OCI-M2 (cell line): ENCODE measurements around the gene KLHL26.

Source experiments
- DNase-seq: peaks from one replicate; lab custom pipeline; 2025; ENCODE audit not compliant: unreplicated experiment; lab: John Stamatoyannopoulos, UW

The KLHL26 gene

GRCh38 chr19:18646535-18647370 lies 9.9 kb downstream of the KLHL26 start:
- no peak for DNase-seq

DNA sequence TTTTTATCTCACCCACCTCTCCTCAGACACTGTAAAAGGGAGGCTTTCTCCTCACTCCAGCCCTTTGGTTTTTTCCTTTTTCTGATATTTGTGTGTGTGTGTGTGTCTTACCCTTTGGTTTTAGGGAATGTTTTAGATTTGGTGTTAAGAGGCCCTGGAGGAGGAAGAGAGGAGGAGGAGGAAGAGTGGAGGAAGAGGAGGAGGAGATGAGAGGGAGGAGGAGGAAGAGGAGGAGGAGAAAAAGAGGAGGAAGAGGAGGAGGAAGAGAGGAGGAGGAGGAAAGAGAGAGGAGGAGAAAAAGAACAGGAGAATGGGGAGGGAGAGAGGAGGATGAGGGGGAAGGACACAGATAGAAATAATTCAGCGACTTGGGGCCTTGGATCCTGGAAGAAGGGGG lies 10.5 kb downstream of the KLHL26 start:
- no peak for DNase-seq

GRCh38 chr19:18647807-18648206 lies 11.0 kb downstream of the KLHL26 start:
- DNase-seq, result no peak

DNA sequence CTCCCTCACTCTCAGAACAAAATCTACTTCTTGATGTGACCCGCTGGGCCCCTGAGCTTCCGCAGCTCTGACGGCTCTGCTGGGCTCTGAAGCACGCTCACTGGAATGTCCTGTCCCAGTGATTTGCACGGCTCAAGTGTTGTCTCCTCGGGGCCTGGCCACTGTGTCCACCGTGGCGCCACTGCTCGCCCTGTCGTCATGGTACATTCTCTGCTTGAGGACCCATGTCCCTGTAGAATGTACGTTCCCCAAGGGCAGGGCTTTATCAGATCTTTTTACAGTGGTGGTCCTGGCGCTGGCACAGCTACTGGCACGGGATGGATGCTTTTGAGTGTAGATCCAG lies 12.1 kb downstream of the KLHL26 start:
- DNase-seq, result no peak

DNA sequence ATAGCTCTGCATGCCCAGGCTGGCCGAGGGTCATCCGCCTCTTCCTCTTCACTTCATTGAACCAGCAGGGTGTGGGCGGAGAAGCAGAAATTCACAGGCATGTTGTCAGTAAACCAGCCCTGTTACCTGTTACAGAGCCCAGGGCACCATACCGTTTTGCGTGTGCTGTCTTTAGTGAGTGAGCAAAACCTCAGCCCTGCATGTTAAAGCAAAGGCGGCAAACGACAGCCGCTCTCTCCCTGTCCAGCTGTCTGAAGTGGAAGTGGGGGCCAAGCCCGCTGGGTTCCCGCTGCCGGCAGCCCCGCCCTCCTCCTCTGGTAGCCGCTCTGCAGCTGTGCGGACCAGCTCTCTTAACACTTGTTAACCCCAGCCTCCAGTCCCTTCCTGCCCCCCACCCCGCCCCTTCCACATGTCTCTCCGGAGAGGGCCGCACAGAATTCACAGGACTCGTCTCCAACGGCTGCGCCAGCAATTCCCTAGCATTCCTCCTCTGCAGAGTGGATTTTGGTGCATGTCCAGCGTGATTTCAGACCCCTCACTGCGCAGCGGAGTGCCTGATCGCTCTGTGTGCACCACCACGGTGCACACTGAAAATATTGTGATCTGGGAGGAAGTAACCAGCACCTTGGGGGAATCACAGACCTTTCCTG lies 12.7 kb downstream of the KLHL26 start:
- DNase-seq, result no peak

GRCh38 chr19:18650021-18650390 lies 13.2 kb downstream of the KLHL26 start:
- no peak for DNase-seq

DNA sequence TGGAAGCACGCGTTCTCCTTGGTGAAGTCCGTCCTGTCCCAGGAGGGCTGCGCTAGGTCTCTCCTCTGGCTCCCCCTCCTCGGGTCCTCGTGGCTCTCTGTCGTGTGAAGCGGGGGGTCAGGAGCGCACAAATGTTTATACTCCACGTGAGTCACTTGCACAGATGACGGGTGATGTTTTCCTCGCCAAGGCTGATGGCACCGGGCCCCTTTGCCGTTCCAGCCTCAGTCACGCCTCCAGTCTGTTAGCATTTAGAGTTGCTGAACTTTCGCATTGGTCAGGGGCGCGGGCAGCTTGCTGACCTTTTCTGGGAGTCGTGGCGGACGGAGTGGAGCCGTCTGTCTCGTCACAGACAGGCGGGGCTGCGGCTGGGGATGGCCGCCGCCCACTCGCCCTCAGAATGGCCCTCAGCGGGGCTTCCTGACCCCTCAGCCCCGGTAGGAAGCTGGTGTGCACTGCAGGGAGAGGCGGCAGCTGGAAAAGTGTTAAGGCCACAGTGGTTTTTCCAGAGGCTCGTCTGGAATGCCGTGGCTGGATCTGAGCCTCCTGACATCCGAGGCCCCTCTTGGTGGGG lies 13.7 kb downstream of the KLHL26 start:
- DNase-seq, result no peak

DNA sequence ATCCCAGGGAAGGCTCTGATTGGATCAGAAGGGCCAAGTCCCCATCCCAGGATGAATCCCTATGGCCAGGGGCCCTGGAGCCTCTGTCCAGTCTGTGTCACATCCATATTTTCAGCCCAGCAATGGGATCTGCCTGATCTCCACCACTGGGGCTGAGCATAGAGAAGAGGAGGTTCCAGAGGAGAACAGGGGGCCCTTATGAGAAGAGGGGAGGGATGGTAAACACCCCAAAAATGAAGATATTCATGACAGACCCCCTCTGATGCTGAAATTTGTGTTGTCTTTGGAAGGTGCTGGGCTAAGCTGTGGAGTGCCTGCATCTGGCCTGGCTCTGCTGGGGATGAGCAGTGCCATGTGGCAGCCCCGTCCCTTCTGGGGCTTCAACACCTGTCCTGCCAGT lies 14.5 kb downstream of the KLHL26 start:
- DNase-seq, result no peak

GRCh38 chr19:18651733-18652132 lies 14.9 kb downstream of the KLHL26 start:
- DNase-seq, result no peak

GRCh38 chr19:18653853-18654252 lies 17.0 kb downstream of the KLHL26 start:
- DNase-seq, result no peak

DNA sequence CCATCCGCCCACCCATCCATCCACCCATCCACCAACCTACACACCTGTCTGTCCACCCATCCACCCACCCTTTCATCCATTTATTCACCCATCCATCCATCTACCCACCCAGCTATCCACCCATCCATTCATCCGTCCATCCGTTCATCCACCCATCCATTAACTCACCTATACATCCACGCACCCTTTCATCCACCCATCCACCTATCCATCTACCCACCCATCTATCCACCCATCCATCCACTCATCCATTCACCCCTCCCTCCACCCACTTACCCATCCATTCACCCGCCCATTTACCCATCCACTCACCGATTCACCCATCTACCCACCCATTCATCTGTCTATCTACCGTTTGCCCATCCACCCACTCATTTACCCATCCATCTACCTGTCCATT lies 17.6 kb downstream of the KLHL26 start:
- DNase-seq, result no peak

DNA sequence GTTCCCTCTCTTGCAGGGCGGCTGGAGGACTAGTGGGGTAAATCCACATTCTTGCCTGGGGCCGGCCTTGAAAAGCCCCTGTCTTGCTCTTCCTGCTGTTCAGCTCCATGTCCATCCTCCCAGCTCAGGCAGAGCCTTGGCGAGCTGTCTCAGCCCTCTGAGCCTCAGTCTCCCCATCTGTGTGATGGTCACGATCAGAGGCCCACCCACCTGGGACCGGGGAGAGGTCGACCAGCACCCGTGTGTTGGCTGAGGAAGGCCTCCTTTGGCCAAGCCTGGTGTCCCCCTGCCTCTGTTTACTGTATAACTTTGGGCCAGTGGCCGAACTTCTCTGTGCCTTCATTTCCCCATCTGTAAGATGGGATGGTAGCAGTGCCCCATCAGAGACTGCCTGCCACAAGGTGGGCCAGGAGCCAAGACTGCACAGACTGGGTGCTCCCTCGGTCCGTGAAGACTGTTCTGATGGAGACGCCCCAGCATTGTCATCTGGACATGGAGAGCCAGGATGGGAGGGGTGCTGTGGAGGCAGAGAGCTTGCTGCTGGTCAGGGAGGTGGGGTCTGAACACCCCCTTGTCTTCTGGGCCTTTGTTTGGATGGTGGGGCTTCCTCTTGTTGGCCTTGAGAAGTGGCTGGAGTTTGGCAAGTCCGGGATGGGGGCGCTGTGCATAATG lies 18.5 kb downstream of the KLHL26 start:
- no peak for DNase-seq

- DNase-seq, result no peak
Observed at GRCh38 chr19:18656337-18657086, 19.7 kb downstream of the KLHL26 start.

DNA sequence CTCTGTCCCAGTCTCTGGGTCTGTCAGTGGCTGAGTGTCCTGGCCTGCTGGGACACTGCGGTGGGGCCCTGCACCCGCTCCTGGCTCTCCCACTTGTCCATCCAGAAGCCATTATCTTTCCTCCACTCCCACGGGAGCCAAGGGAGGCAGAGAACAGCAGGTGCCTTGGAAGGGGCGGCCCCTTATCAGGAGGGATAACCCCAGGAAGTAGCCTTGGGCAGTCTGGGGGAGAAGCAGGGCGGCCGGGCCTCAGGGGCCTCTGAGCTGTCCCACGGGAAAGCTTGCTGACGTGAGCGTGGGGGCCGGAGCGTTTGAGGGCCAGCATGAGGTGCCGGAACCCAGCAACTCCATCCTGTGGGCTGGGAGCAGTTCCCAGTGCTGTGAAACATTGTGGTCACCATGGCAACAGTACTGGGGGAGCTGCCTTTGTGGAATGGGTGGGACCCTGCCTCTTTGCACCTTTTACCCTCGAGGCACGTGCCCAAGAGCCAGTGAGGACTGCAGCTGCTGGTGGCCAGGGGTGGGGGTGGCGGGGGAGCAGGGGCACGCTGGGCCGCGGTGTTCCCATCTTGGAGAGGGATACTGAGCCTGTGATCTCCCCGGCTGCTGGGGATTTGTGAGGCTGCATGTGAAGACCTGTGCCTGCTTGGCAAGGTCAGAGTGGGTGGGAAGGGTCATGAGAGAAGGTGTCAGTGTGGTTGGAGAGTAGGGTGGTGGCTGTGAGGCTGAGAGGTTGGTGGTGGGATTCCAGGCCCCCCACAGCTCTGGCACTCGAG lies 20.9 kb downstream of the KLHL26 start:
- no peak for DNase-seq

GRCh38 chr19:18658366-18658855 lies 21.6 kb downstream of the KLHL26 start:
- DNase-seq, result no peak

DNA sequence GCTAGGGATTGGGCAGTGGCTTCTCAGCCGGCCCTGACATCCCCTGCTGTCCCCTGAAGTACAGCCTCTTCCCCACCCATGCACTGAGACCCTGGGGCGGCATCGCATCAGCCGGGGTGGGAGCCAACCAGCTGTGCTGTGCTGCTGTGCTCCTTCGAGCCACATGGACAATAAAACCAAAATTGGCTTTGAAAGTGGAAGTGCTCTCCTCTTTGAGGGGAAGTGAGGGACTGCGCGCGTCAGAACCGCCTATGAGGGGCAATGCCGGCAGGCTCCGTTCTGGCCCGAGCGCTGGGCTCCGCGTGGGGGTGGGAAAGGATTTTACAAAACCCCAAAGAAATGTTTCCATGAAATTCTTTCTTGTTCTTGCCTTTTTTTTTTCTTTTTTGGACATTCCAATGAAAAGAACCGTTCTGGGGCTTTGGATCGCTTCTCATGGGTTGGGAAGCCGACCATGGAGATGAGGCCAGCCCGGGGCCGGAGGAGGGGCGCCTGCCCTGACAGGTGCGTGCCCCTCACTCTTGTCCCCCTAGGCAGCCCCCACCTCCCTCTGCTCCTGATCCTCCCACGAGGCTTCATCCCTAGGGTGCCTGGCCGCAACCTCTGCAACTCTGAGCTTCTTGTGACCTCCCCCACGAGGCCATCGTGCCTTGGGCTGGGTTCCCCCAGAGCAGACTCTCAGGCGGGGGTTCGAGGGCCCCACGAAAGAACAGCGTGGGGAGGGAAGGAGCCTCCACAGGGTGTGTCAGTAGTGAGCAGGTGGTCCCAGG lies 22.6 kb downstream of the KLHL26 start:
- no peak for DNase-seq

- DNase-seq, result no peak
Observed at GRCh38 chr19:18660051-18660910, 23.5 kb downstream of the KLHL26 start.

DNA sequence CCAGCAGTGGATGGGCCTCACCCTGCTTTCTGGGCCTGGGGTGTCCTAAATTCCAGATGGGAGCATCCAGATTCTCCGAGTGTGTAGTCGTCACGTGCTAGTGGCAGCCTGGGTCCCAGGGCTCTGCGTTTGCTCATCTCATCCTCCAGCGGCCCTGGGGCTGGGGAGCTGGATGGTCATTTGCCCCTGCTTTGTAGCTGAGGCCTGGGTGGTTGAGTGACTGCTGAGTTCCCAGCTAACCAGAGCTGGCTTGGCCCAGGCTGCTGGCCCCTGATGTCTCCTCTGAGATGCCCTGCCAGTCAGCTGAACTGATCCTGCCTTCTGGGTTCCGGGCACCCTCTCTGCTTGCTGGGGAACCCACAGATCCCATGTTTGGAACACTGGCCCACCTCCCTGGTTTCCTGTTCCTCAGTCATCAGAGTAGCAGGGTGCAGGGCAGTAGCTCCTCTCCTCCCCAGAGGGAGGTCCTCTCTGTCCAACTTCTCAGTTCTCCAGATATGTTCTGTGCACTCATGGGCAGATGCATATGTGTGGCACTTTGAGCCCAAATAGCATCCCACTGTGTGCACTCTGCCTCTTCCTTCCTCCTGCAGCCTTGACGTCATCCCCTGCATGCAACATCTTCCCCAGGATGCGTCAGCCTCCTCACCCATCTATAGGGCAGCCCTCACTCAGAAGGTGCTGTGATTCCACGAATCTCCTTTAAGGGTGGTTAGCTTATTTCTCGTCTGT lies 24.3 kb downstream of the KLHL26 start:
- no peak for DNase-seq
